ENCODE data around the gene FTCD.

DNA sequence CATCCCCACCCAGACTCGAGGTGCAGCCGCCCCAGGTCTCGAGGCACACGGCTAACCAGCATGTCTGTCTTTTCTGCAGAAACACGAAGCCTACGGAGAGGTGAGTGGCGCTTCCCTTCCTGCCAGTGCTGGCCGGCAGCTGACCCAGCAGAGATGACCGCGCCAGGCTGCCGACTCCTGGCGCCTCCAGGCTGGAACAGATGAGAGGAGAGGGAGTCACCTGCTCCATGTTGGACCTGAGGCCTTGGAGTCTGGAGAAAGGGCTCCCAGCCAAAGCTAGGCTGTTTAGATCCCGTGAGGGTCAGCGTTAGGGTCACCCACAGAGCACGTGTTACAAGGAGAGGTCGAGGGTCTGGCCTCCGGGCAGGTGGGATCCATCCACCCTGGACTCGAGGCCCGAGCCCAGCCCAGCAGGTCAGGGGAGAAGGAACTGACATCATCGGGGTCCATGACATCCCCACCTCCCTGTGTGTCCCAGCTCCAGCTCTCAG lies 42.6 kb downstream of the FTCD start:
- no peak for TF ChIP-seq CTCF (IDR thresholded peaks at IDR 0.05)
- TF ChIP-seq POLR2A (IDR thresholded peaks at IDR 0.05): no peak

Measured in uterus (tissue), 2 donors.